Progenitor cell of endocrine pancreas (in vitro differentiated cells): ENCODE data around the gene RAET1G. TPM values are rescaled to one million over a fixed set of nuclear protein-coding genes. Genes with fewer than 3 reads are reported as not detected.

Experiments used
- DNase-seq: peaks from one replicate; pipeline ENCODE4 v3.0.0; 2021; ENCODE audit warnings: low spot score; ENCODE audit not compliant: unreplicated experiment
- H3K27ac Mint-ChIP-seq: 2 replicates; pipeline ENCODE4 v1.8.0; 2021; ENCODE audit warnings: mild to moderate bottlenecking, moderate library complexity, mixed read lengths
- H3K27me3 Mint-ChIP-seq: 2 replicates; pipeline ENCODE4 v1.8.0; 2021; ENCODE audit warnings: mixed read lengths
- H3K36me3 Mint-ChIP-seq: 2 replicates; pipeline ENCODE4 v1.8.0; 2022; ENCODE audit warnings: mixed read lengths; ENCODE audit not compliant: insufficient read depth
- H3K4me1 Mint-ChIP-seq: 2 replicates; pipeline ENCODE4 v1.8.0; 2021; ENCODE audit warnings: low read depth, mixed read lengths
- H3K4me3 Mint-ChIP-seq: 2 replicates; pipeline ENCODE4 v1.8.0; 2021; ENCODE audit warnings: low read depth, mild to moderate bottlenecking, moderate library complexity, mixed read lengths
- H3K9me3 Mint-ChIP-seq: 2 replicates; pipeline ENCODE4 v1.8.0; 2021; ENCODE audit warnings: low read depth, mixed read lengths
- total RNA-seq: library from RNA; stranded (reverse); gene quantifications from 2 replicates; pipeline ENCODE4 v1.2.1, GENCODE V29; 2021
- TF ChIP-seq, protein P1 (sequence below): fragments of 200-600 bp; sonication (generic); IDR thresholded peaks from one replicate; pipeline ENCODE4 v1.5.0; 2021; ENCODE audit warnings: antibody characterized with exemption, mild to moderate bottlenecking; ENCODE audit not compliant: unreplicated experiment

RAET1G gene
- total RNA-seq, 1 donor from 2014 or later = not detected

DNA sequence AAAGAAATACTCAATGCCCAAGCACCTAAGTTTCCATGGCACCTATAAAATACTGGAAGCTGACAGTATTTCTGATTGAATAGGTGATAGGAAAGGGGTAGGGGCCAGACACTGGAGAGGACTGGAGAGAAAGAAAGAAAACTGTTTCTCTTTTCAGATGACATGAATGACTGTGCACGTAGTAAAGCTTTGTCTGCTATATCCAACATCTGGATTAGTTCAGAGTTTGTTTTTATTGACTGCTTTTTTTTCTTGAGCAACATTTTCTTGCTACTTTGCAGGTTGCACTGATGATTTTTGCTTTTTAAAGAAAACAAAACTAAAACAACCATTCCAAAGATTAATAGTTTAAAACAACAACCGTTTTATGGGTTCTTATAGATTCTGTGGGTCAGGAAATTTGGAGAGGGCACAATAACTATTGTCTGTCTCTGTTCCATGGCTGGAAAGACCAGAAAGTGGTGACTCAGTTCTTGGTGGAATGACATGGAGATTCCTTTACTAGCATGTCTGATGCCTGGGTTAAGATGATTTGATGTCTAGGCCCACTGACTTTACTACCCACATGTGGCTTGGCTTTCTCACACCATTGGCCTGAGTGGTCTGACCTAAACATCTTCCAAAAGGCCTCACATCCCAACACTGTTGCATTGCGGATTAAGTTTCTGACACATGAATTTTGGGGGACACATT lies 46.5 kb downstream of the RAET1G start:
- H3K9me3 Mint-ChIP-seq = peaks cover 10% of the 10 kb centered on the region
- TF ChIP-seq, protein P1, sequence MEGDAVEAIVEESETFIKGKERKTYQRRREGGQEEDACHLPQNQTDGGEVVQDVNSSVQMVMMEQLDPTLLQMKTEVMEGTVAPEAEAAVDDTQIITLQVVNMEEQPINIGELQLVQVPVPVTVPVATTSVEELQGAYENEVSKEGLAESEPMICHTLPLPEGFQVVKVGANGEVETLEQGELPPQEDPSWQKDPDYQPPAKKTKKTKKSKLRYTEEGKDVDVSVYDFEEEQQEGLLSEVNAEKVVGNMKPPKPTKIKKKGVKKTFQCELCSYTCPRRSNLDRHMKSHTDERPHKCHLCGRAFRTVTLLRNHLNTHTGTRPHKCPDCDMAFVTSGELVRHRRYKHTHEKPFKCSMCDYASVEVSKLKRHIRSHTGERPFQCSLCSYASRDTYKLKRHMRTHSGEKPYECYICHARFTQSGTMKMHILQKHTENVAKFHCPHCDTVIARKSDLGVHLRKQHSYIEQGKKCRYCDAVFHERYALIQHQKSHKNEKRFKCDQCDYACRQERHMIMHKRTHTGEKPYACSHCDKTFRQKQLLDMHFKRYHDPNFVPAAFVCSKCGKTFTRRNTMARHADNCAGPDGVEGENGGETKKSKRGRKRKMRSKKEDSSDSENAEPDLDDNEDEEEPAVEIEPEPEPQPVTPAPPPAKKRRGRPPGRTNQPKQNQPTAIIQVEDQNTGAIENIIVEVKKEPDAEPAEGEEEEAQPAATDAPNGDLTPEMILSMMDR = no peak
- no peaks in the 10 kb centered on the region for H3K4me1 Mint-ChIP-seq
- no peaks in the 10 kb centered on the region for H3K36me3 Mint-ChIP-seq
- peaks cover 53% of the 10 kb centered on the region for H3K27me3 Mint-ChIP-seq
- no peak overlapping the region for H3K27ac Mint-ChIP-seq
- no peak overlapping the region for H3K4me3 Mint-ChIP-seq
- DNase-seq = no peak

DNA sequence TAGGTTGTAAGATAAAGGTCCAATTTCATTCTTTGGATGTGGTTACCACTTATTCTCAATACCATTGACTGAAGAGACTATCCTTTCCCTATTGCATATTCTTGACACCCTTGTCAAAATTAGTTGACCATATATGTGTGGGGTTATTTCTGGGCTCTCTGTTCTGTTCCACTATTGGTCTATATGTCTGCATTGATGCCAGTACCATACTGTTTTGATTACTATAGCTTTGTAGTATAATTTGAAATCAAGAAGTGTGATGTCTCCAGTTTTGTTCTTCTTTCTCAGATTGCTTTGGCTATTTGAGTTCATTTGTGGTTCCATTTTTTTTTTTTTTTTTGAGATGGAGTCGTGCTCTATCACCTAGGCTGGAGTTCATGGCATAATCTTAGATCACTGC lies 50.7 kb downstream of the RAET1G start:
- H3K36me3 Mint-ChIP-seq = no peaks in the 10 kb centered on the region
- H3K27ac Mint-ChIP-seq = no peak overlapping the region
- DNase-seq = no peak
- H3K27me3 Mint-ChIP-seq = peaks cover 32% of the 10 kb centered on the region
- H3K4me3 Mint-ChIP-seq = no peak overlapping the region
- H3K9me3 Mint-ChIP-seq = peaks cover 10% of the 10 kb centered on the region
- TF ChIP-seq, protein P1 = no peak
- peaks cover 9% of the 10 kb centered on the region for H3K4me1 Mint-ChIP-seq

- no peak overlapping the region for H3K4me3 Mint-ChIP-seq
- H3K27ac Mint-ChIP-seq = no peak overlapping the region
- peaks cover 10% of the 10 kb centered on the region for H3K9me3 Mint-ChIP-seq
- H3K27me3 Mint-ChIP-seq = peaks cover 35% of the 10 kb centered on the region
- no peaks in the 10 kb centered on the region for H3K36me3 Mint-ChIP-seq
- no peak for DNase-seq
- peaks cover 9% of the 10 kb centered on the region for H3K4me1 Mint-ChIP-seq
- TF ChIP-seq, protein P1 = no peak
These were observed 51.7 kb downstream of the RAET1G start for GRCh38 chr6:149871182-149871581.

DNA sequence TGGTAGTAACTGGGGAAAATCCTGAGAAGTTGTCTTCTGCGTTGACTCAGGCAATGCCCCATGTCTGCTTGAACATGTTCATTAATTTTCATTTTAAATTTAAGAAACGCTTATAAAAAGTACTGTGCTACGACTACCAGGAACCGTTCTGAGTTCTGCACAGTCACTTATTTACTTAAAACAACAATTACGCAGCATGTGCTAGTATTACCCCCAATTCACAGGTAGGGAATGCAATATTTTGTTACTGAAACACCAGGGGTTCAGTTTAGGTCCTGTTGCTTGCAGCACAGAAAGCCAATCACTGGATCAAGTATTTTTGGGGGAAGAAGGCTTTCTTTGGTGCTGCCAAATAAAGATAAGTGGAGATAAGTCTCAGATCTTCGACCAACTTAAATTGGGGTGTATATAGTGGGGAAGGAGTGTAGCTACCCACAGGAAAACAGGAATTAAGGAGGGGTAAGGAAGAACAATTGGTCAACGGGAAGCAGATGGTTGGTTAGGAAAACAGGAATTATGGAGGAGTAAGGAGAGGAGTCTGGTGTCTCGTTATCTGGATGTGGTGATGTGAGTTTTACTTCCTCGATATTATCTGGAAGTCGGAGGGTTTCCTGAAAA lies 53.5 kb downstream of the RAET1G start:
- Mint-ChIP-seq H3K4me1 (peaks cover 9% of the 10 kb centered on the region), H3K27me3 (peaks cover 38% of the 10 kb centered on the region), H3K9me3 (peaks cover 10% of the 10 kb centered on the region), H3K27ac (no peak overlapping the region), H3K4me3 (no peak overlapping the region), H3K36me3 (no peaks in the 10 kb centered on the region)
- TF ChIP-seq, protein P1 = no peak
- no peak for DNase-seq

- H3K36me3 Mint-ChIP-seq = no peaks in the 10 kb centered on the region
- peaks cover 3% of the 10 kb centered on the region for H3K9me3 Mint-ChIP-seq
- H3K27me3 Mint-ChIP-seq = peaks cover 28% of the 10 kb centered on the region
- no peak overlapping the region for H3K27ac Mint-ChIP-seq
- DNase-seq = peak; percentile 36
- H3K4me1 Mint-ChIP-seq = peaks cover 10% of the 10 kb centered on the region
- no peak overlapping the region for H3K4me3 Mint-ChIP-seq
- TF ChIP-seq, protein P1 = no peak
These were observed 54.9 kb downstream of the RAET1G start for GRCh38 chr6:149867876-149868640.
